Adipose tissue (tissue), 3 donors: ENCODE data around the gene PRICKLE1. TPM values are rescaled to one million over a fixed set of nuclear protein-coding genes. Genes with fewer than 3 reads are reported as not detected.

Source experiments
- H3K27ac ChIP-seq: one replicate; pipeline ENCODE4 v1.5.1; 2013; ENCODE audit warnings: low read depth, low read length
- WGBS, 3 donors: extraction: QIAGEN DNeasy Blood & Tissue Kit; methylation state at CpG; one replicate each; pipeline ENCODE4 v1.1.7; 2013; 5-methylcytosine and 5-hydroxymethylcytosine counted together
- polyA plus RNA-seq, 3 donors: library from polyadenylated mRNA; stranded (reverse); fragments of 200-250 nt; gene quantifications; one replicate each; pipeline ENCODE4 v1.2.3, GENCODE V29; 2013
- donor health status: healthy with polysubstance abuse.
- donor health status: Bipolar disorder and iron deficiency.
- donor health status: healthy.

PRICKLE1 gene
- polyA plus RNA-seq = 1 to 10 TPM; 1.1 to 8.2 (median 3.4) TPM

- 0 to 1% (median 0%) methylated on average over 94 to 107 of the region's 107 CpGs for WGBS, 3 donors
Observed at GRCh38 chr12:42589465-42590329, at the start of gene PRICKLE1. Gene PRICKLE1, minus strand, starts transcription at chr12:42589746. Its CDS starts 117,230 bp downstream, at chr12:42472516.

GRCh38 chr12:42638697-42639096, 49.2 kb upstream of the PRICKLE1 start:
- no peak overlapping the region for H3K27ac ChIP-seq
- WGBS, 3 donors = 87 to 90% (median 89%) methylated on average over 4 of the region's 4 CpGs

More at GRCh38 chr12:42589465-42590329, at the start of gene PRICKLE1:
- no peak within 1 kb of the TSS for H3K27ac ChIP-seq

- no peak overlapping the region for H3K27ac ChIP-seq
Observed at GRCh38 chr12:42638011-42638410, 48.5 kb upstream of the PRICKLE1 start.

GRCh38 chr12:42636993-42637392, 47.4 kb upstream of the PRICKLE1 start:
- WGBS, 3 donors = 97 to 98% (median 97%) methylated on average over 21 of the region's 21 CpGs
- H3K27ac ChIP-seq = no peak overlapping the region

- WGBS, 3 donors = 67 to 92% (median 85%) methylated on average over 4 of the region's 4 CpGs
- H3K27ac ChIP-seq = no peak overlapping the region
Observed at GRCh38 chr12:42633594-42633993, 44.0 kb upstream of the PRICKLE1 start.

GRCh38 chr12:42631513-42631912, 42.0 kb upstream of the PRICKLE1 start:
- H3K27ac ChIP-seq = no peak overlapping the region
- 79 to 91% (median 84%) methylated on average over 1 of the region's 1 CpG for WGBS, 3 donors

GRCh38 chr12:42630314-42630713, 40.8 kb upstream of the PRICKLE1 start:
- 67 to 89% (median 79%) methylated on average over 1 of the region's 1 CpG for WGBS, 3 donors

GRCh38 chr12:42627151-42627550, 37.6 kb upstream of the PRICKLE1 start:
- H3K27ac ChIP-seq = no peak overlapping the region
- 48 to 66% (median 56%) methylated on average over 6 of the region's 6 CpGs for WGBS, 3 donors

More at GRCh38 chr12:42630314-42630713, 40.8 kb upstream of the PRICKLE1 start:
- H3K27ac ChIP-seq = no peak overlapping the region

- no peak overlapping the region for H3K27ac ChIP-seq
- WGBS, 3 donors = 38 to 50% (median 49%) methylated on average over 4 of the region's 4 CpGs
Observed at GRCh38 chr12:42625611-42626010, 36.1 kb upstream of the PRICKLE1 start.

- WGBS, 3 donors = 29 to 44% (median 37%) methylated on average over 1 of the region's 1 CpG
- H3K27ac ChIP-seq = no peak overlapping the region
Observed at GRCh38 chr12:42617622-42618021, 28.1 kb upstream of the PRICKLE1 start.

- 64 to 79% (median 73%) methylated on average over 3 of the region's 3 CpGs for WGBS, 3 donors
- H3K27ac ChIP-seq = no peak overlapping the region
Observed at GRCh38 chr12:42615006-42615405, 25.5 kb upstream of the PRICKLE1 start.

- H3K27ac ChIP-seq = no peak overlapping the region
Observed at GRCh38 chr12:42612231-42612613, 22.7 kb upstream of the PRICKLE1 start.

GRCh38 chr12:42611571-42612230, 22.2 kb upstream of the PRICKLE1 start:
- WGBS, 3 donors = 60 to 72% (median 61%) methylated on average over 4 of the region's 4 CpGs

GRCh38 chr12:42609605-42610004, 20.1 kb upstream of the PRICKLE1 start:
- H3K27ac ChIP-seq = no peak overlapping the region
- 88 to 92% (median 91%) methylated on average over 8 of the region's 8 CpGs for WGBS, 3 donors

More at GRCh38 chr12:42611571-42612230, 22.2 kb upstream of the PRICKLE1 start:
- no peak overlapping the region for H3K27ac ChIP-seq

- no peak overlapping the region for H3K27ac ChIP-seq
- WGBS, 3 donors = 73 to 76% (median 75%) methylated on average over 11 of the region's 11 CpGs
Observed at GRCh38 chr12:42608196-42608825, 18.8 kb upstream of the PRICKLE1 start.

- WGBS, 3 donors = 66 to 72% (median 72%) methylated on average over 5 of the region's 5 CpGs
- H3K27ac ChIP-seq = no peak overlapping the region
Observed at GRCh38 chr12:42607584-42608058, 18.1 kb upstream of the PRICKLE1 start.

GRCh38 chr12:42606471-42606870, 16.9 kb upstream of the PRICKLE1 start:
- 75 to 76% (median 76%) methylated on average over 1 of the region's 1 CpG for WGBS, 3 donors
- H3K27ac ChIP-seq = no peak overlapping the region

GRCh38 chr12:42605685-42606084, 16.1 kb upstream of the PRICKLE1 start:
- H3K27ac ChIP-seq = no peak overlapping the region
